ENCODE results near the gene KIF17. TPM values are rescaled to one million over a fixed set of nuclear protein-coding genes. Genes with fewer than 3 reads are reported as not detected.

KIF17 gene
- polyA plus RNA-seq, 1 of the 3 experiments (the other 2 are of a cell fraction) = 4.3 TPM

- H4K20me1 ChIP-seq (ENCODE audit: insufficient read depth) = no peaks in the 10 kb centered on the region
- H3K36me3 ChIP-seq (replicated peaks in 1 of 2; ENCODE audit: control insufficient read depth in 1 of 2, insufficient read depth in 2 of 2, low read length in 1 of 2) = no peaks in the 10 kb centered on the region
- no peak for DNase-seq
- no peak for TF ChIP-seq TAF1 (IDR thresholded peaks at IDR 0.05; ENCODE audit: borderline replicate concordance, low read depth, low read length)
- TF ChIP-seq MXI1 (IDR thresholded peaks at IDR 0.05; ENCODE audit: low read depth, low read length) = no peak
- TF ChIP-seq, protein P1, sequence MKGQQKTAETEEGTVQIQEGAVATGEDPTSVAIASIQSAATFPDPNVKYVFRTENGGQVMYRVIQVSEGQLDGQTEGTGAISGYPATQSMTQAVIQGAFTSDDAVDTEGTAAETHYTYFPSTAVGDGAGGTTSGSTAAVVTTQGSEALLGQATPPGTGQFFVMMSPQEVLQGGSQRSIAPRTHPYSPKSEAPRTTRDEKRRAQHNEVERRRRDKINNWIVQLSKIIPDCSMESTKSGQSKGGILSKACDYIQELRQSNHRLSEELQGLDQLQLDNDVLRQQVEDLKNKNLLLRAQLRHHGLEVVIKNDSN (IDR thresholded peaks at IDR 0.05; ENCODE audit: borderline replicate concordance, low read depth) = no peak
- no peak for TF ChIP-seq MAX (IDR thresholded peaks at IDR 0.05; ENCODE audit: low read depth)
- no peak for TF ChIP-seq RCOR1 (IDR thresholded peaks at IDR 0.05; ENCODE audit: low read length)
- no peak for TF ChIP-seq POLR2AphosphoS5 (IDR thresholded peaks at IDR 0.05; ENCODE audit: low read depth, low read length)
- no peak for TF ChIP-seq GABPA (IDR thresholded peaks at IDR 0.05; ENCODE audit: low read depth)
- no peak overlapping the region for H3K27ac ChIP-seq (ENCODE audit: low read depth in 2 of 2, low read length in 1 of 2)
- CTCF ChIA-PET = no interaction called here
- no peaks in the 10 kb centered on the region; a peak in 1 of 4 replicates for H3K4me1 ChIP-seq (ENCODE audit: control insufficient read depth in 1 of 2, insufficient read depth in 2 of 2, low read depth in 1 of 2, low read length in 1 of 2)
- no peak overlapping the region for H3K9ac ChIP-seq
- H3K4me2 ChIP-seq = no peak overlapping the region
- no peaks in the 10 kb centered on the region for H3K79me2 ChIP-seq (ENCODE audit: insufficient read depth)
- no peaks in the 10 kb centered on the region for H3K9me3 ChIP-seq
- H3K4me3 ChIP-seq (ENCODE audit: low read depth in 2 of 2, low read length in 1 of 2) = no peak overlapping the region
- H3F3A ChIP-seq (replicated peaks; ENCODE audit: insufficient read depth) = no peaks in the 10 kb centered on the region
- H3K27me3 ChIP-seq (ENCODE audit: insufficient read depth) = no peaks in the 10 kb centered on the region
- no peaks in the 10 kb centered on the region for H3K9me2 ChIP-seq
- POLR2A ChIA-PET = no interaction called here
- WGBS (ENCODE audit: low lambda C conversion rate) = 85% methylated on average over 18 of the region's 24 CpGs
- H2AFZ ChIP-seq (ENCODE audit: low read depth) = no peak overlapping the region
These were observed 35.1 kb downstream of the KIF17 start for GRCh38 chr1:20682571-20683236.

DNA sequence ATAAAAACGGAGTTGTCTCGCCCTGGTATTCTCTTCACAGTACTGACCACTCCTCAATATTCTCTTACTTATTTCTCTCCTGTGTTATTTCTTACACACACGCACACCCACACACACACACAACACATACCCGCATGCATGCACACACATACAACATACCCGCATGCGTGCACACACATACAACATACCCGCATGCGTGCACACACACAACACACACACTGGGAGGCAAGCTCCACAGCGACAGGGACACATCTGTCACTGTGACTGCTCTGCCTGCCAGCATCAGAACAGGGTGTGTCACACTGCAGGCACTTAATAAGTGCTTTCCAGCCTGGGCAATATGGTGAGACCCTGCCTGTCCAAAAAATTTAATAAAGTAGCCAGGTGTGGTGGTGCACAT lies 35.8 kb downstream of the KIF17 start:
- Histone ChIP-seq H3K27me3 (ENCODE audit: insufficient read depth) (no peaks in the 10 kb centered on the region), H3K9me2 (no peaks in the 10 kb centered on the region), H4K20me1 (ENCODE audit: insufficient read depth) (no peaks in the 10 kb centered on the region), H3K4me2 (no peak overlapping the region), H2AFZ (ENCODE audit: low read depth) (no peak overlapping the region), H3K9me3 (no peaks in the 10 kb centered on the region), H3F3A (replicated peaks; ENCODE audit: insufficient read depth) (no peaks in the 10 kb centered on the region), H3K36me3 (replicated peaks in 1 of 2; ENCODE audit: control insufficient read depth in 1 of 2, insufficient read depth in 2 of 2, low read length in 1 of 2) (no peaks in the 10 kb centered on the region), H3K4me3 (ENCODE audit: low read depth in 2 of 2, low read length in 1 of 2) (no peak overlapping the region), H3K79me2 (ENCODE audit: insufficient read depth) (no peaks in the 10 kb centered on the region), H3K4me1 (ENCODE audit: control insufficient read depth in 1 of 2, insufficient read depth in 2 of 2, low read depth in 1 of 2, low read length in 1 of 2) (no peaks in the 10 kb centered on the region; a peak in 1 of 4 replicates), H3K27ac (ENCODE audit: low read depth in 2 of 2, low read length in 1 of 2) (no peak overlapping the region), H3K9ac (no peak overlapping the region)
- ChIA-PET POLR2A (no interaction called here), CTCF (no interaction called here)
- TF ChIP-seq MXI1 (IDR thresholded peaks at IDR 0.05; ENCODE audit: low read depth, low read length) = no peak
- no peak for TF ChIP-seq GATA2 (CRISPR knock-in tag; IDR thresholded peaks at IDR 0.05)
- TF ChIP-seq RFX5 (IDR thresholded peaks at IDR 0.05; ENCODE audit: low read length) = no peak
- no peak for TF ChIP-seq SIN3A (IDR thresholded peaks at IDR 0.05; ENCODE audit: borderline replicate concordance, low read depth, low read length)
- TF ChIP-seq, protein P2, sequence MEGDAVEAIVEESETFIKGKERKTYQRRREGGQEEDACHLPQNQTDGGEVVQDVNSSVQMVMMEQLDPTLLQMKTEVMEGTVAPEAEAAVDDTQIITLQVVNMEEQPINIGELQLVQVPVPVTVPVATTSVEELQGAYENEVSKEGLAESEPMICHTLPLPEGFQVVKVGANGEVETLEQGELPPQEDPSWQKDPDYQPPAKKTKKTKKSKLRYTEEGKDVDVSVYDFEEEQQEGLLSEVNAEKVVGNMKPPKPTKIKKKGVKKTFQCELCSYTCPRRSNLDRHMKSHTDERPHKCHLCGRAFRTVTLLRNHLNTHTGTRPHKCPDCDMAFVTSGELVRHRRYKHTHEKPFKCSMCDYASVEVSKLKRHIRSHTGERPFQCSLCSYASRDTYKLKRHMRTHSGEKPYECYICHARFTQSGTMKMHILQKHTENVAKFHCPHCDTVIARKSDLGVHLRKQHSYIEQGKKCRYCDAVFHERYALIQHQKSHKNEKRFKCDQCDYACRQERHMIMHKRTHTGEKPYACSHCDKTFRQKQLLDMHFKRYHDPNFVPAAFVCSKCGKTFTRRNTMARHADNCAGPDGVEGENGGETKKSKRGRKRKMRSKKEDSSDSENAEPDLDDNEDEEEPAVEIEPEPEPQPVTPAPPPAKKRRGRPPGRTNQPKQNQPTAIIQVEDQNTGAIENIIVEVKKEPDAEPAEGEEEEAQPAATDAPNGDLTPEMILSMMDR (IDR thresholded peaks at IDR 0.05) = no peak
- WGBS (ENCODE audit: low lambda C conversion rate) = 87% methylated on average over 9 of the region's 9 CpGs
- no peak for DNase-seq

All from SK-N-SH (cell line).